HCT116 (cell line): ENCODE data around the gene EXD3. TPM values are rescaled to one million over a fixed set of nuclear protein-coding genes. Genes with fewer than 3 reads are reported as not detected.

Experiments
- ATAC-seq: fragments of 200-7000 bp; cut with Tn5 transposase; 2 replicates; pipeline ENCODE4 v1.9.1; 2020; ENCODE audit warnings: mild to moderate bottlenecking, moderate library complexity
- BruUV-seq: library from RNA; stranded (reverse); fragments of 400-500 nt; replicated peaks from 2 replicates; lab custom pipeline; 2021; lab: Mats Ljungman, UMichigan
- CTCF ChIA-PET: fragments of 300-600 bp; sonication (Branson Sonifier 250); formaldehyde crosslinking; loops from one replicate; lab custom pipeline; 2021; ENCODE audit warnings: antibody characterized with exemption; lab: Charles Lee
- POLR2A ChIA-PET: fragments of 300-600, 350-600 bp; sonication (Branson Sonifier 250); formaldehyde crosslinking; loops from one replicate; lab custom pipeline; 2021; ENCODE audit warnings: antibody characterized with exemption; lab: Charles Lee
- RAD21 ChIA-PET, 2 experiments: fragments of 300-600 bp; sonication (Branson Sonifier 250); formaldehyde crosslinking; loops; one replicate each; lab custom pipeline; 2023; ENCODE audit warnings: low total read pairs in 2 of 2; ENCODE audit not compliant: uncharacterized antibody in 2 of 2, unreplicated experiment in 2 of 2, low non-redundant PET in 1 of 2; lab: Charles Lee
- DNase-seq: peaks from one replicate; pipeline ENCODE4 v3.0.0-alpha.2; 2010; ENCODE audit warnings: low read depth, low spot score
- H2AFZ ChIP-seq: fragments of 200-600 bp; shearing (Covaris generic), sonication (generic); 2 replicates; pipeline ENCODE4 v1.6.1; 2017; ENCODE audit warnings: low read depth, mixed run types, mixed read lengths, antibody characterized with exemption, low read length; ENCODE audit not compliant: poor library complexity, severe bottlenecking
- H3K27ac ChIP-seq: 2 replicates; pipeline ENCODE4 v1.5.1; 2012; ENCODE audit warnings: low read depth, low read length
- H3K27me3 ChIP-seq: fragments of 200-600 bp; sonication (generic); 2 replicates; pipeline ENCODE4 v1.6.1; 2016; ENCODE audit warnings: mixed run types, low read length, mixed read lengths; ENCODE audit not compliant: insufficient read depth
- H3K36me3 ChIP-seq, 2 experiments: fragments of 200-500 bp in 1 of 2; fragments of 200-600 bp in 1 of 2; sonication (Bioruptor generic) in 1 of 2; sonication (generic) in 1 of 2; 2 replicates each; pipeline versions ENCODE4 v1.5.1 to v1.6.1; 2014 to 2016; ENCODE audit warnings: low read length in 2 of 2, inconsistent platforms in 1 of 2, mixed read lengths in 1 of 2, mixed run types in 1 of 2; ENCODE audit not compliant: insufficient read depth in 2 of 2, control insufficient read depth in 1 of 2
- H3K4me1 ChIP-seq, 2 experiments: fragments of 200-600 bp in 1 of 2; sonication (generic) in 1 of 2; 2 replicates each; pipeline versions ENCODE4 v1.5.1 to v1.6.1; 2012 to 2017; ENCODE audit warnings: low read length in 2 of 2, inconsistent platforms in 1 of 2, mild to moderate bottlenecking in 1 of 2, mixed read lengths in 1 of 2, mixed run types in 1 of 2, moderate library complexity in 1 of 2; ENCODE audit not compliant: insufficient read depth in 2 of 2, control insufficient read depth in 1 of 2
- H3K4me2 ChIP-seq: fragments of 200-600 bp; sonication (generic); 2 replicates; pipeline ENCODE4 v1.6.1; 2017; ENCODE audit warnings: mixed run types, low read length, mixed read lengths
- H3K4me3 ChIP-seq, 2 experiments: fragments of 200-600 bp in 1 of 2; sonication (generic) in 1 of 2; replicated peaks in 1 of 2; 2 replicates each; pipeline ENCODE4 v1.5.1; 2011 to 2016; ENCODE audit warnings: low read length in 2 of 2, control low read depth in 1 of 2, low read depth in 1 of 2, mild to moderate bottlenecking in 1 of 2, mixed read lengths in 1 of 2, mixed run types in 1 of 2
- H3K79me2 ChIP-seq: fragments of 200-600 bp; sonication (generic); 2 replicates; pipeline ENCODE4 v1.6.1; 2017; ENCODE audit warnings: mild to moderate bottlenecking, mixed run types, low read length, moderate library complexity, mixed read lengths; ENCODE audit not compliant: insufficient read depth
- H3K9ac ChIP-seq: fragments of 200-600 bp; sonication (generic); 2 replicates; pipeline ENCODE4 v1.6.1; 2016; ENCODE audit warnings: low read length, mixed read lengths
- H3K9me2 ChIP-seq: fragments of 200-600 bp; sonication (generic), shearing (Covaris generic); 2 replicates; pipeline ENCODE4 v1.6.1; 2017; ENCODE audit warnings: mixed run types, mild to moderate bottlenecking, moderate library complexity; ENCODE audit not compliant: insufficient read depth
- H3K9me3 ChIP-seq, 2 experiments: fragments of 200-500 bp in 1 of 2; fragments of 200-600 bp in 1 of 2; sonication (Bioruptor generic) in 1 of 2; sonication (generic) in 1 of 2; 2 replicates each; pipeline ENCODE4 v1.6.1; 2014 to 2017; ENCODE audit warnings: low read length in 2 of 2, mixed read lengths in 2 of 2, inconsistent platforms in 1 of 2, low read depth in 1 of 2, mild to moderate bottlenecking in 1 of 2, mixed run types in 1 of 2, moderate library complexity in 1 of 2; ENCODE audit not compliant: control insufficient read depth in 1 of 2, insufficient read depth in 1 of 2
- H4K20me1 ChIP-seq: fragments of 200-600 bp; sonication (generic), shearing (Covaris generic); 2 replicates; pipeline ENCODE4 v1.6.1; 2017; ENCODE audit warnings: mixed run types, mild to moderate bottlenecking, moderate library complexity; ENCODE audit not compliant: insufficient read depth
- CBX3 ChIP-seq: IDR thresholded peaks from 2 replicates; pipeline ENCODE4 v1.6.1; 2012; ENCODE audit warnings: low read depth
- CEBPB ChIP-seq: IDR thresholded peaks from 2 replicates; pipeline ENCODE4 v1.6.1; 2012; ENCODE audit warnings: low read depth
- ELF1 ChIP-seq: IDR thresholded peaks from 2 replicates; pipeline ENCODE4 v1.6.1; 2012; ENCODE audit warnings: low read depth, borderline replicate concordance
- EZH2 ChIP-seq: fragments of 200-600 bp; sonication (generic); IDR thresholded peaks from 2 replicates; pipeline ENCODE4 v1.6.1; 2017; ENCODE audit warnings: antibody characterized with exemption, mixed run types
- EZH2phosphoT487 ChIP-seq: fragments of 200-600 bp; IDR thresholded peaks from 2 replicates; pipeline ENCODE4 v1.6.1; 2018; ENCODE audit warnings: antibody characterized with exemption, borderline replicate concordance
- FOSL1 ChIP-seq: IDR thresholded peaks from 2 replicates; pipeline ENCODE4 v1.6.1; 2012; ENCODE audit warnings: low read depth
- JUND ChIP-seq: IDR thresholded peaks from 2 replicates; pipeline ENCODE4 v1.6.1; 2012
- POLR2A ChIP-seq: IDR thresholded peaks from 2 replicates; pipeline ENCODE4 v1.7.0; 2011; ENCODE audit warnings: borderline replicate concordance; ENCODE audit not compliant: insufficient read depth, insufficient read length; ENCODE audit errors: extremely low read depth
- POLR2AphosphoS5 ChIP-seq: IDR thresholded peaks from 2 replicates; pipeline ENCODE4 v1.6.1; 2011; ENCODE audit warnings: mild to moderate bottlenecking, low read depth, low read length, moderate library complexity
- SIN3A ChIP-seq: IDR thresholded peaks from 2 replicates; pipeline ENCODE4 v1.6.1; 2012; ENCODE audit warnings: low read depth
- SP1 ChIP-seq: IDR thresholded peaks from 2 replicates; pipeline ENCODE4 v1.6.1; 2012; ENCODE audit warnings: low read depth
- TCF7L2 ChIP-seq: IDR thresholded peaks from 2 replicates; pipeline ENCODE4 v1.7.0; 2011; ENCODE audit warnings: borderline replicate concordance, inconsistent platforms; ENCODE audit not compliant: insufficient read depth, insufficient read length; ENCODE audit errors: extremely low read depth
- YY1 ChIP-seq: IDR thresholded peaks from 2 replicates; pipeline ENCODE4 v1.6.1; 2011; ENCODE audit warnings: low read length, low read depth, moderate library complexity, mild to moderate bottlenecking; ENCODE audit not compliant: insufficient replicate concordance; ENCODE audit errors: extremely low read depth
- ZFX ChIP-seq: fragments of 450-650 bp; IDR thresholded peaks from 2 replicates; pipeline ENCODE4 v1.6.1; 2017
- intact Hi-C: fragments of 100-400 bp; cut with micrococcal nuclease; formaldehyde crosslinking; loops from 2 replicates; pipeline ENCODE4 v1.10.0; 2022
- total RNA-seq: library from RNA; stranded (reverse); gene quantifications from one replicate; pipeline ENCODE4 v1.2.1, GENCODE V29; 2021; ENCODE audit not compliant: unreplicated experiment
- TF ChIP-seq, protein P1 (sequence below): IDR thresholded peaks from 2 replicates; pipeline ENCODE4 v1.6.1; 2012; ENCODE audit warnings: low read depth
- TF ChIP-seq, protein P2 (sequence below), 3 experiments: fragments of 200-600 bp in 1 of 3; sonication (generic) in 1 of 3; IDR thresholded peaks in 2 of 3; conservative IDR thresholded peaks in 1 of 3; 2 replicates each; pipeline ENCODE4 v1.5.1; 2012 to 2017; ENCODE audit warnings: low read depth in 2 of 3, low read length in 2 of 3, antibody characterized with exemption in 1 of 3, borderline replicate concordance in 1 of 3, control low read depth in 1 of 3, mild to moderate bottlenecking in 1 of 3, mixed read lengths in 1 of 3, mixed run types in 1 of 3, moderate library complexity in 1 of 3; ENCODE audit not compliant: insufficient read depth in 1 of 3
- TF ChIP-seq, protein P3 (sequence below): IDR thresholded peaks from 2 replicates; pipeline ENCODE4 v1.6.1; 2011; ENCODE audit warnings: mild to moderate bottlenecking, low read length, moderate library complexity; ENCODE audit not compliant: insufficient replicate concordance; ENCODE audit errors: extremely low read depth
- TF ChIP-seq, protein P4 (sequence below): IDR thresholded peaks from 2 replicates; pipeline ENCODE4 v1.6.1; 2012
- TF ChIP-seq, protein P5 (sequence below): IDR thresholded peaks from 2 replicates; pipeline ENCODE4 v1.6.1; 2012

Gene EXD3
- total RNA-seq, 1 experiment from 2014 or later: 25.4 TPM

DNA sequence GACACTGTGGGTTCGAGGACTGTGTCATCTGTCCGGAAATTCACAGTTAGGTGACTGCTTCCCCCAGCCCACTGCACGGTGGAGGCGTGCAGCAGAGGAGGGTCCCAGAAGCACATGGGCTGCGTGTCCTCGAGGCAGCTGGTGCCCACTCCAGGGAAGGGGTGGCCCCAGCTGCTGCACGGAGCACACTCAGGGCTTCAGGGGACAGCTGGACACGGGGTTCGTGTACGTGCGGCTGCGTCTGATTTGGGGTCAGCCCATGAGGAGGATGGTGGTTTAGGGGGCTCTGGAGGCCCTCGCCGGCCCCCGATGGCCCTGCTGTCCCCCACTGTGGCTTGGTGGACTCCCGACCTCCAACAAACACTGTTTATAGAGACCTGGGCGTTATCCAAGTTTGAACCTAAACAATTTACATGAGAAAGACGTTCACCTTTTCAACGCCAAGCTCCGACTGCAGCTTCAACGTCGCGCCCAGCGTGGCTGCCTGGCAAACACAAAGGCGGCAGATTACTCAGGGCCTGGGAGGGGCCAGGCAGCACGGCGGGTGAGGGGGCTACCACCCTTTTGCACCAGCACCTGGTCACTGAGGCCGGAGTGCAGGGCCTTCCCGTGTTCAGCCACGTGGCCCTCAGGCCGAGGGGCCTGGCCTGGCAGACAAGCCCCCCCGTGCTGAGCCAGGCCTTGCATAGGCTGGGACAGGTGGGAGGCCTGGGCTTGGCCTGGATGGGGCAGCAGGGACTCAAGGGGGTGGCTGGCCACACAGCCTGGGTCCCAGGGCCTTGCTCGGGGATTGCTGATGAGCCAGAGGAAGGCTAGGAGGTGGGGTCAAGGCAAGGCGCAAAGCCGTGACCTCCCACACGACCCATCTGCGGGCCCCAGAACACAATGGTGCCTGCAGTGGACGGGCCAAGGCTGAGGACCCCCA is 55.2 kb downstream of the EXD3 start:
- Histone ChIP-seq H3K4me3 (no peak overlapping the region), H3K9me2 (no peaks in the 10 kb centered on the region), H3K9me3 (no peaks in the 10 kb centered on the region), H3K4me1 (no peaks in the 10 kb centered on the region), H3K27me3 (no peaks in the 10 kb centered on the region), H3K4me2 (no peak overlapping the region), H3K79me2 (no peaks in the 10 kb centered on the region), H3K36me3 (no peaks in the 10 kb centered on the region), H4K20me1 (no peaks in the 10 kb centered on the region), H3K9ac (no peak overlapping the region), H3K27ac (no peak overlapping the region), H2AFZ (no peak overlapping the region)
- ATAC-seq: no peak
- ChIA-PET POLR2A (no interaction called here), RAD21 (no interaction called here), CTCF (no interaction called here)
- no peak for DNase-seq
- intact Hi-C loops: no loop called here
- no TSS peak for BruUV-seq
- TF ChIP-seq, protein P1, sequence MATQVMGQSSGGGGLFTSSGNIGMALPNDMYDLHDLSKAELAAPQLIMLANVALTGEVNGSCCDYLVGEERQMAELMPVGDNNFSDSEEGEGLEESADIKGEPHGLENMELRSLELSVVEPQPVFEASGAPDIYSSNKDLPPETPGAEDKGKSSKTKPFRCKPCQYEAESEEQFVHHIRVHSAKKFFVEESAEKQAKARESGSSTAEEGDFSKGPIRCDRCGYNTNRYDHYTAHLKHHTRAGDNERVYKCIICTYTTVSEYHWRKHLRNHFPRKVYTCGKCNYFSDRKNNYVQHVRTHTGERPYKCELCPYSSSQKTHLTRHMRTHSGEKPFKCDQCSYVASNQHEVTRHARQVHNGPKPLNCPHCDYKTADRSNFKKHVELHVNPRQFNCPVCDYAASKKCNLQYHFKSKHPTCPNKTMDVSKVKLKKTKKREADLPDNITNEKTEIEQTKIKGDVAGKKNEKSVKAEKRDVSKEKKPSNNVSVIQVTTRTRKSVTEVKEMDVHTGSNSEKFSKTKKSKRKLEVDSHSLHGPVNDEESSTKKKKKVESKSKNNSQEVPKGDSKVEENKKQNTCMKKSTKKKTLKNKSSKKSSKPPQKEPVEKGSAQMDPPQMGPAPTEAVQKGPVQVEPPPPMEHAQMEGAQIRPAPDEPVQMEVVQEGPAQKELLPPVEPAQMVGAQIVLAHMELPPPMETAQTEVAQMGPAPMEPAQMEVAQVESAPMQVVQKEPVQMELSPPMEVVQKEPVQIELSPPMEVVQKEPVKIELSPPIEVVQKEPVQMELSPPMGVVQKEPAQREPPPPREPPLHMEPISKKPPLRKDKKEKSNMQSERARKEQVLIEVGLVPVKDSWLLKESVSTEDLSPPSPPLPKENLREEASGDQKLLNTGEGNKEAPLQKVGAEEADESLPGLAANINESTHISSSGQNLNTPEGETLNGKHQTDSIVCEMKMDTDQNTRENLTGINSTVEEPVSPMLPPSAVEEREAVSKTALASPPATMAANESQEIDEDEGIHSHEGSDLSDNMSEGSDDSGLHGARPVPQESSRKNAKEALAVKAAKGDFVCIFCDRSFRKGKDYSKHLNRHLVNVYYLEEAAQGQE: no peak
- no peak for TF ChIP-seq JUND
- TF ChIP-seq EZH2phosphoT487: no peak
- TF ChIP-seq, protein P2, sequence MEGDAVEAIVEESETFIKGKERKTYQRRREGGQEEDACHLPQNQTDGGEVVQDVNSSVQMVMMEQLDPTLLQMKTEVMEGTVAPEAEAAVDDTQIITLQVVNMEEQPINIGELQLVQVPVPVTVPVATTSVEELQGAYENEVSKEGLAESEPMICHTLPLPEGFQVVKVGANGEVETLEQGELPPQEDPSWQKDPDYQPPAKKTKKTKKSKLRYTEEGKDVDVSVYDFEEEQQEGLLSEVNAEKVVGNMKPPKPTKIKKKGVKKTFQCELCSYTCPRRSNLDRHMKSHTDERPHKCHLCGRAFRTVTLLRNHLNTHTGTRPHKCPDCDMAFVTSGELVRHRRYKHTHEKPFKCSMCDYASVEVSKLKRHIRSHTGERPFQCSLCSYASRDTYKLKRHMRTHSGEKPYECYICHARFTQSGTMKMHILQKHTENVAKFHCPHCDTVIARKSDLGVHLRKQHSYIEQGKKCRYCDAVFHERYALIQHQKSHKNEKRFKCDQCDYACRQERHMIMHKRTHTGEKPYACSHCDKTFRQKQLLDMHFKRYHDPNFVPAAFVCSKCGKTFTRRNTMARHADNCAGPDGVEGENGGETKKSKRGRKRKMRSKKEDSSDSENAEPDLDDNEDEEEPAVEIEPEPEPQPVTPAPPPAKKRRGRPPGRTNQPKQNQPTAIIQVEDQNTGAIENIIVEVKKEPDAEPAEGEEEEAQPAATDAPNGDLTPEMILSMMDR (IDR thresholded peaks at IDR 0.05 in 2 of 3, conservative IDR thresholded peaks at IDR 0.05 in 1 of 3; ENCODE audit: borderline replicate concordance in 1 of 3, insufficient read depth in 1 of 3, low read depth in 2 of 3, low read length in 2 of 3): no peak
- TF ChIP-seq ZFX: no peak
- TF ChIP-seq EZH2: no peak
- TF ChIP-seq CEBPB: no peak
- TF ChIP-seq, protein P3, sequence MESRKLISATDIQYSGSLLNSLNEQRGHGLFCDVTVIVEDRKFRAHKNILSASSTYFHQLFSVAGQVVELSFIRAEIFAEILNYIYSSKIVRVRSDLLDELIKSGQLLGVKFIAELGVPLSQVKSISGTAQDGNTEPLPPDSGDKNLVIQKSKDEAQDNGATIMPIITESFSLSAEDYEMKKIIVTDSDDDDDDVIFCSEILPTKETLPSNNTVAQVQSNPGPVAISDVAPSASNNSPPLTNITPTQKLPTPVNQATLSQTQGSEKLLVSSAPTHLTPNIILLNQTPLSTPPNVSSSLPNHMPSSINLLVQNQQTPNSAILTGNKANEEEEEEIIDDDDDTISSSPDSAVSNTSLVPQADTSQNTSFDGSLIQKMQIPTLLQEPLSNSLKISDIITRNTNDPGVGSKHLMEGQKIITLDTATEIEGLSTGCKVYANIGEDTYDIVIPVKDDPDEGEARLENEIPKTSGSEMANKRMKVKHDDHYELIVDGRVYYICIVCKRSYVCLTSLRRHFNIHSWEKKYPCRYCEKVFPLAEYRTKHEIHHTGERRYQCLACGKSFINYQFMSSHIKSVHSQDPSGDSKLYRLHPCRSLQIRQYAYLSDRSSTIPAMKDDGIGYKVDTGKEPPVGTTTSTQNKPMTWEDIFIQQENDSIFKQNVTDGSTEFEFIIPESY: no peak
- TF ChIP-seq SP1: no peak
- no peak for TF ChIP-seq TCF7L2
- no peak for TF ChIP-seq POLR2A
- no peak for TF ChIP-seq ELF1
- TF ChIP-seq YY1: no peak
- TF ChIP-seq FOSL1: no peak
- TF ChIP-seq SIN3A: no peak
- TF ChIP-seq CBX3: no peak
- TF ChIP-seq, protein P4, sequence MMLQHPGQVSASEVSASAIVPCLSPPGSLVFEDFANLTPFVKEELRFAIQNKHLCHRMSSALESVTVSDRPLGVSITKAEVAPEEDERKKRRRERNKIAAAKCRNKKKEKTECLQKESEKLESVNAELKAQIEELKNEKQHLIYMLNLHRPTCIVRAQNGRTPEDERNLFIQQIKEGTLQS: no peak
- TF ChIP-seq, protein P5, sequence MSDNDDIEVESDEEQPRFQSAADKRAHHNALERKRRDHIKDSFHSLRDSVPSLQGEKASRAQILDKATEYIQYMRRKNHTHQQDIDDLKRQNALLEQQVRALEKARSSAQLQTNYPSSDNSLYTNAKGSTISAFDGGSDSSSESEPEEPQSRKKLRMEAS: no peak
- TF ChIP-seq POLR2AphosphoS5: no peak
